Parathyroid adenoma (tissue), 2 donors: Measurements from ENCODE around the gene SCN5A.

Experiments used
- H2AFZ ChIP-seq: fragments of 300-600 bp; sonication (generic); one replicate; pipeline ENCODE4 v1.7.0; 2017; ENCODE audit warnings: antibody characterized with exemption, mild to moderate bottlenecking
- H3K27ac ChIP-seq: fragments of 300-600 bp; sonication (generic); one replicate; pipeline ENCODE4 v1.7.0; 2017
- H3K27me3 ChIP-seq: fragments of 300-600 bp; sonication (generic); one replicate; pipeline ENCODE4 v1.7.0; 2017; ENCODE audit warnings: low read length; ENCODE audit not compliant: control insufficient read depth, insufficient read depth
- H3K36me3 ChIP-seq: fragments of 300-600 bp; sonication (generic); one replicate; pipeline ENCODE4 v1.7.0; 2017; ENCODE audit warnings: low read length; ENCODE audit not compliant: control insufficient read depth, insufficient read depth
- H3K4me1 ChIP-seq: fragments of 300-600 bp; sonication (generic); one replicate; pipeline ENCODE4 v1.7.0; 2017; ENCODE audit warnings: control low read depth
- H3K4me2 ChIP-seq: fragments of 300-600 bp; sonication (generic); one replicate; pipeline ENCODE4 v1.7.0; 2017; ENCODE audit warnings: low read length
- H3K4me3 ChIP-seq: fragments of 300-600 bp; sonication (generic); one replicate; pipeline ENCODE4 v1.7.0; 2017; ENCODE audit warnings: low read depth, low read length
- H3K79me2 ChIP-seq: fragments of 300-600 bp; sonication (generic); one replicate; pipeline ENCODE4 v1.7.0; 2017; ENCODE audit warnings: control low read depth
- H3K9ac ChIP-seq: fragments of 300-600 bp; sonication (generic); one replicate; pipeline ENCODE4 v1.7.0; 2017; ENCODE audit warnings: mild to moderate bottlenecking
- H3K9me3 ChIP-seq: fragments of 300-600 bp; sonication (generic); one replicate; pipeline ENCODE4 v1.7.0; 2017; ENCODE audit warnings: low read length; ENCODE audit not compliant: control insufficient read depth
- CTCF ChIP-seq: fragments of 300-600 bp; sonication (generic); IDR thresholded peaks from one replicate; pipeline ENCODE4 v1.7.0; 2017; ENCODE audit warnings: antibody characterized with exemption, mild to moderate bottlenecking
- donor health status: primary hyperparathyroidism.

The SCN5A gene

GRCh38 chr3:38524141-38524739 is 125.2 kb downstream of the SCN5A start:
- no peak for TF ChIP-seq CTCF
- Histone ChIP-seq H3K79me2 (no peaks in the 10 kb centered on the region), H3K4me1 (no peaks in the 10 kb centered on the region), H3K27ac (no peak overlapping the region), H3K9ac (no peak overlapping the region), H3K36me3 (no peaks in the 10 kb centered on the region), H3K27me3 (no peaks in the 10 kb centered on the region), H2AFZ (no peak overlapping the region), H3K4me2 (no peak overlapping the region), H3K4me3 (no peak overlapping the region), H3K9me3 (no peaks in the 10 kb centered on the region)

- Histone ChIP-seq H3K27me3 (no peaks in the 10 kb centered on the region), H3K4me2 (no peak overlapping the region), H3K27ac (no peak overlapping the region), H2AFZ (no peak overlapping the region), H3K9me3 (no peaks in the 10 kb centered on the region), H3K9ac (no peak overlapping the region), H3K4me3 (no peak overlapping the region), H3K36me3 (no peaks in the 10 kb centered on the region), H3K4me1 (no peaks in the 10 kb centered on the region), H3K79me2 (no peaks in the 10 kb centered on the region)
- no peak for TF ChIP-seq CTCF
Observed at GRCh38 chr3:38522002-38522401, 127.5 kb downstream of the SCN5A start.

GRCh38 chr3:38521391-38521987 is 128.0 kb downstream of the SCN5A start:
- Histone ChIP-seq H3K9me3 (no peaks in the 10 kb centered on the region), H3K27me3 (no peaks in the 10 kb centered on the region), H2AFZ (no peak overlapping the region), H3K27ac (no peak overlapping the region), H3K79me2 (no peaks in the 10 kb centered on the region), H3K4me1 (no peaks in the 10 kb centered on the region), H3K4me2 (no peak overlapping the region), H3K9ac (no peak overlapping the region), H3K36me3 (no peaks in the 10 kb centered on the region), H3K4me3 (no peak overlapping the region)
- peak; percentile 93 for TF ChIP-seq CTCF

- Histone ChIP-seq H2AFZ (no peak overlapping the region), H3K36me3 (no peaks in the 10 kb centered on the region), H3K27ac (no peak overlapping the region), H3K4me3 (no peak overlapping the region), H3K4me1 (no peaks in the 10 kb centered on the region), H3K9me3 (no peaks in the 10 kb centered on the region), H3K4me2 (no peak overlapping the region), H3K27me3 (no peaks in the 10 kb centered on the region), H3K79me2 (no peaks in the 10 kb centered on the region), H3K9ac (no peak overlapping the region)
- no peak for TF ChIP-seq CTCF
Observed at GRCh38 chr3:38519651-38520050, 129.8 kb downstream of the SCN5A start.

- Histone ChIP-seq H3K9me3 (no peaks in the 10 kb centered on the region), H3K4me2 (no peak overlapping the region), H3K27me3 (no peaks in the 10 kb centered on the region), H3K36me3 (no peaks in the 10 kb centered on the region), H2AFZ (no peak overlapping the region), H3K4me3 (no peak overlapping the region), H3K4me1 (no peaks in the 10 kb centered on the region), H3K9ac (no peak overlapping the region), H3K79me2 (no peaks in the 10 kb centered on the region), H3K27ac (no peak overlapping the region)
- TF ChIP-seq CTCF, result no peak
Observed at GRCh38 chr3:38519000-38519399, 130.5 kb downstream of the SCN5A start.
